ENCODE data around the gene SSH2. TPM values are rescaled to one million over a fixed set of nuclear protein-coding genes. Genes with fewer than 3 reads are reported as not detected.

Gene SSH2
- polyA plus RNA-seq, 1 donor from 2014 or later, result 16.6 TPM

DNA sequence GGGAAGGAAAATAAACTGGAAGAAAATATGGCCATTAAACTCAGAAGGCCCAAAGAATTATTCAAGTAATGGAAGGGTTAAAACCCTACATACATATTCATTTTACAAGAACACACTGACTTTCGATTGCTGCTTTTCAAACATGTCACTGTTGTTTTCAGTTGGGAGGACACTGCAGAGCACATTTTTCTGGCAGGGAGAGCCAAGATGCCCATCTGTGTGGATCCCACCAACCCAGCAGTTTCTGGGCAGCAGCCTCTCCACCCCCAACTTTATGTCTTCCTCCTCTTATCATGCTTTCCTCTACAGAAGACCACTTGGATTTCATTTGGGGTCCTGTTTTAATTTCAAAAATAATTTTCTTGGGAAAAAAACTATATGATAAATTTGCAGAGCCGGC, 300.2 kb downstream of the SSH2 start:
- Histone ChIP-seq H3F3A (ENCODE audit: insufficient read depth, low read length, poor library complexity, severe bottlenecking) (no peaks in the 10 kb centered on the region), H3K9me3 (ENCODE audit: low read length) (no peaks in the 10 kb centered on the region), H3K9ac (ENCODE audit: low read length) (no peak overlapping the region), H3K4me3 (ENCODE audit: low read length) (no peak overlapping the region), H4K20me1 (ENCODE audit: insufficient read depth) (no peaks in the 10 kb centered on the region), H3K36me3 (ENCODE audit: insufficient read depth, low read length) (peaks cover 8% of the 10 kb centered on the region), H3K27ac (ENCODE audit: low read length) (no peak overlapping the region), H3K79me2 (replicated peaks; ENCODE audit: insufficient read depth, low read length) (no peaks in the 10 kb centered on the region), H2AFZ (ENCODE audit: low read depth, low read length) (no peak overlapping the region), H3K4me2 (ENCODE audit: low read length) (no peak overlapping the region), H3K27me3 (ENCODE audit: insufficient read depth, low read depth, low read length) (no peaks in the 10 kb centered on the region), H3K9me2 (ENCODE audit: insufficient read depth, low read length) (no peaks in the 10 kb centered on the region)
- TF ChIP-seq EZH2 (IDR thresholded peaks at IDR 0.05; ENCODE audit: borderline replicate concordance, insufficient read depth, low read length, poor library complexity, severe bottlenecking), result no peak
- no peak for TF ChIP-seq SMC3 (conservative IDR thresholded peaks at IDR 0.05; ENCODE audit: poor library complexity)
- TF ChIP-seq, protein P1, sequence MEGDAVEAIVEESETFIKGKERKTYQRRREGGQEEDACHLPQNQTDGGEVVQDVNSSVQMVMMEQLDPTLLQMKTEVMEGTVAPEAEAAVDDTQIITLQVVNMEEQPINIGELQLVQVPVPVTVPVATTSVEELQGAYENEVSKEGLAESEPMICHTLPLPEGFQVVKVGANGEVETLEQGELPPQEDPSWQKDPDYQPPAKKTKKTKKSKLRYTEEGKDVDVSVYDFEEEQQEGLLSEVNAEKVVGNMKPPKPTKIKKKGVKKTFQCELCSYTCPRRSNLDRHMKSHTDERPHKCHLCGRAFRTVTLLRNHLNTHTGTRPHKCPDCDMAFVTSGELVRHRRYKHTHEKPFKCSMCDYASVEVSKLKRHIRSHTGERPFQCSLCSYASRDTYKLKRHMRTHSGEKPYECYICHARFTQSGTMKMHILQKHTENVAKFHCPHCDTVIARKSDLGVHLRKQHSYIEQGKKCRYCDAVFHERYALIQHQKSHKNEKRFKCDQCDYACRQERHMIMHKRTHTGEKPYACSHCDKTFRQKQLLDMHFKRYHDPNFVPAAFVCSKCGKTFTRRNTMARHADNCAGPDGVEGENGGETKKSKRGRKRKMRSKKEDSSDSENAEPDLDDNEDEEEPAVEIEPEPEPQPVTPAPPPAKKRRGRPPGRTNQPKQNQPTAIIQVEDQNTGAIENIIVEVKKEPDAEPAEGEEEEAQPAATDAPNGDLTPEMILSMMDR (IDR thresholded peaks at IDR 0.05; ENCODE audit: poor library complexity, severe bottlenecking), result no peak
- no peak for TF ChIP-seq EP300 (conservative IDR thresholded peaks at IDR 0.05; ENCODE audit: poor library complexity, severe bottlenecking)
- TF ChIP-seq, protein P2, sequence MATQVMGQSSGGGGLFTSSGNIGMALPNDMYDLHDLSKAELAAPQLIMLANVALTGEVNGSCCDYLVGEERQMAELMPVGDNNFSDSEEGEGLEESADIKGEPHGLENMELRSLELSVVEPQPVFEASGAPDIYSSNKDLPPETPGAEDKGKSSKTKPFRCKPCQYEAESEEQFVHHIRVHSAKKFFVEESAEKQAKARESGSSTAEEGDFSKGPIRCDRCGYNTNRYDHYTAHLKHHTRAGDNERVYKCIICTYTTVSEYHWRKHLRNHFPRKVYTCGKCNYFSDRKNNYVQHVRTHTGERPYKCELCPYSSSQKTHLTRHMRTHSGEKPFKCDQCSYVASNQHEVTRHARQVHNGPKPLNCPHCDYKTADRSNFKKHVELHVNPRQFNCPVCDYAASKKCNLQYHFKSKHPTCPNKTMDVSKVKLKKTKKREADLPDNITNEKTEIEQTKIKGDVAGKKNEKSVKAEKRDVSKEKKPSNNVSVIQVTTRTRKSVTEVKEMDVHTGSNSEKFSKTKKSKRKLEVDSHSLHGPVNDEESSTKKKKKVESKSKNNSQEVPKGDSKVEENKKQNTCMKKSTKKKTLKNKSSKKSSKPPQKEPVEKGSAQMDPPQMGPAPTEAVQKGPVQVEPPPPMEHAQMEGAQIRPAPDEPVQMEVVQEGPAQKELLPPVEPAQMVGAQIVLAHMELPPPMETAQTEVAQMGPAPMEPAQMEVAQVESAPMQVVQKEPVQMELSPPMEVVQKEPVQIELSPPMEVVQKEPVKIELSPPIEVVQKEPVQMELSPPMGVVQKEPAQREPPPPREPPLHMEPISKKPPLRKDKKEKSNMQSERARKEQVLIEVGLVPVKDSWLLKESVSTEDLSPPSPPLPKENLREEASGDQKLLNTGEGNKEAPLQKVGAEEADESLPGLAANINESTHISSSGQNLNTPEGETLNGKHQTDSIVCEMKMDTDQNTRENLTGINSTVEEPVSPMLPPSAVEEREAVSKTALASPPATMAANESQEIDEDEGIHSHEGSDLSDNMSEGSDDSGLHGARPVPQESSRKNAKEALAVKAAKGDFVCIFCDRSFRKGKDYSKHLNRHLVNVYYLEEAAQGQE (IDR thresholded peaks at IDR 0.05; ENCODE audit: borderline replicate concordance), result no peak
- TF ChIP-seq MXI1 (conservative IDR thresholded peaks at IDR 0.05; ENCODE audit: poor library complexity, severe bottlenecking), result no peak
- no peak for TF ChIP-seq POLR2AphosphoS5 (IDR thresholded peaks at IDR 0.05)
- no peak for TF ChIP-seq TAF1 (IDR thresholded peaks at IDR 0.05; ENCODE audit: low read depth)
- TF ChIP-seq RAD21 (conservative IDR thresholded peaks at IDR 0.05), result no peak

DNA sequence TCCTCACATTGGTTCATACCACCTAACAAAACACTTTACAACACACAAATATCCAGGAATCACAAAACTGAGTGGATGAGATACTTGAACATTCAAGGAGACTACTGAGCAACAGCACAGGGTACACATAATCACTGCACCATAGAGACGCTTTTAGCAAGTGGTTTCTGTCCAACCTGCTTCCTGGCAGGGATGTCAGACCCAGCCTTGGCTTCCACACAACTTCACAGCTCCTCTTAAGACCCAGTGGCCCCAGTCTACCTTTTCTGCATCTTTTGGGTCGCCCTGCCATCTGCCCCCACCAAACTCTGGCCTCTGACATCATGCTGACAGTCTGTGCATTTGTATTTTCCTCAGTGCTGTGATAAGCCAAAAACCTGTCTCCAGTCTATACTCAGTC, 301.4 kb downstream of the SSH2 start:
- Histone ChIP-seq H3K4me3 (ENCODE audit: low read length) (no peak overlapping the region), H3K4me2 (ENCODE audit: low read length) (no peak overlapping the region), H2AFZ (ENCODE audit: low read depth, low read length) (no peak overlapping the region), H3K36me3 (ENCODE audit: insufficient read depth, low read length) (peaks cover 8% of the 10 kb centered on the region), H3K9me3 (ENCODE audit: low read length) (no peaks in the 10 kb centered on the region), H3K27me3 (ENCODE audit: insufficient read depth, low read depth, low read length) (no peaks in the 10 kb centered on the region), H3K79me2 (replicated peaks; ENCODE audit: insufficient read depth, low read length) (no peaks in the 10 kb centered on the region), H3K9ac (ENCODE audit: low read length) (no peak overlapping the region), H4K20me1 (ENCODE audit: insufficient read depth) (no peaks in the 10 kb centered on the region), H3K27ac (ENCODE audit: low read length) (no peak overlapping the region), H3F3A (ENCODE audit: insufficient read depth, low read length, poor library complexity, severe bottlenecking) (no peaks in the 10 kb centered on the region), H3K9me2 (ENCODE audit: insufficient read depth, low read length) (no peaks in the 10 kb centered on the region)
- TF ChIP-seq TAF1 (IDR thresholded peaks at IDR 0.05; ENCODE audit: low read depth) (no peak), POLR2AphosphoS5 (IDR thresholded peaks at IDR 0.05) (no peak), SMC3 (conservative IDR thresholded peaks at IDR 0.05; ENCODE audit: poor library complexity) (no peak), EZH2 (IDR thresholded peaks at IDR 0.05; ENCODE audit: borderline replicate concordance, insufficient read depth, low read length, poor library complexity, severe bottlenecking) (no peak), MXI1 (conservative IDR thresholded peaks at IDR 0.05; ENCODE audit: poor library complexity, severe bottlenecking) (no peak), RAD21 (conservative IDR thresholded peaks at IDR 0.05) (no peak), EP300 (conservative IDR thresholded peaks at IDR 0.05; ENCODE audit: poor library complexity, severe bottlenecking) (no peak)
- TF ChIP-seq, protein P2 (IDR thresholded peaks at IDR 0.05; ENCODE audit: borderline replicate concordance), result no peak
- TF ChIP-seq, protein P1 (IDR thresholded peaks at IDR 0.05; ENCODE audit: poor library complexity, severe bottlenecking), result no peak

Measured in neural cell (in vitro differentiated cells).